OCI-LY1 (cell line): ENCODE measurements around the gene GMDS.

Experiments used
- CTCF ChIP-seq: fragments of 200-600 bp; sonication (generic), shearing (Covaris generic); IDR thresholded peaks from 2 replicates; pipeline ENCODE4 v1.5.1; 2017; ENCODE audit warnings: mild to moderate bottlenecking, antibody characterized with exemption, low read length, moderate library complexity, mixed read lengths
- EZH2 ChIP-seq: fragments of 200-600 bp; sonication (generic), shearing (Covaris generic); IDR thresholded peaks from 2 replicates; pipeline ENCODE4 v1.8.0; 2017; ENCODE audit warnings: borderline replicate concordance, mixed run types, mild to moderate bottlenecking, antibody characterized with exemption, low read length, moderate library complexity, mixed read lengths

- TF ChIP-seq EZH2 = no peak
- TF ChIP-seq CTCF = no peak
Observed at GRCh38 chr6:1756472-1757129, 488.8 kb downstream of the GMDS start.
